Transverse colon (tissue), 4 donors: ENCODE measurements around the gene MPRIP. TPM values are rescaled to one million over a fixed set of nuclear protein-coding genes. Genes with fewer than 3 reads are reported as not detected.
"Not testable (repeated sequence)": the region's sequence is repeated elsewhere in the genome, so short reads cannot be mapped to it uniquely, and the experiment has no call there.

Source experiments
- DNase-seq: peaks from one replicate; pipeline ENCODE4 v3.0.0-alpha.2; 2019
- H3K27ac ChIP-seq, 4 donors: fragments of 200-600 bp; sonication (generic); 2 replicates each; pipeline ENCODE4 v1.5.1; 2016 to 2018; ENCODE audit warnings: inconsistent platforms in 4 of 4
- H3K27me3 ChIP-seq: fragments of 200-600 bp; sonication (generic); 2 replicates; pipeline ENCODE4 v1.5.1; 2017; ENCODE audit warnings: inconsistent platforms
- H3K36me3 ChIP-seq, 4 donors: fragments of 200-600 bp; sonication (generic); 2 replicates each; pipeline ENCODE4 v1.5.1; 2017 to 2019; ENCODE audit warnings: inconsistent platforms in 4 of 4
- H3K4me1 ChIP-seq, 4 donors: fragments of 200-600 bp; sonication (generic); 2 replicates each; pipeline ENCODE4 v1.5.1; 2017 to 2020; ENCODE audit warnings: inconsistent platforms in 4 of 4
- H3K4me3 ChIP-seq, 4 donors: fragments of 200-600 bp; sonication (generic); 1 replicate in 1 of 4; 2 replicates in 3 of 4; pipeline versions ENCODE4 v1.5.1 to v1.6.1; 2017 to 2019; ENCODE audit warnings: inconsistent platforms in 4 of 4
- H3K9me3 ChIP-seq, 2 donors: fragments of 200-600 bp; sonication (generic); 2 replicates each; pipeline ENCODE4 v1.5.1; 2017 to 2019; ENCODE audit warnings: inconsistent platforms in 2 of 2
- EP300 ChIP-seq: sonication (generic); formaldehyde crosslinking; IDR thresholded peaks from one replicate; pipeline ENCODE4 v1.6.1; 2017; ENCODE audit warnings: antibody characterized with exemption, low read depth
- POLR2A ChIP-seq: fragments of 450-650 bp; IDR thresholded peaks from one replicate; pipeline ENCODE4 v1.6.1; 2016; ENCODE audit warnings: antibody characterized with exemption, mild to moderate bottlenecking, moderate library complexity
- POLR2AphosphoS5 ChIP-seq, 3 donors: sonication (generic); formaldehyde crosslinking; IDR thresholded peaks; one replicate each; pipeline ENCODE4 v1.6.1; 2016; ENCODE audit warnings: antibody characterized with exemption in 3 of 3
- WGBS, 2 donors: methylation state at CpG; one replicate each; pipeline ENCODE4 v1.1.5; 2018; ENCODE audit warnings: low coverage in 1 of 2; 5-methylcytosine and 5-hydroxymethylcytosine counted together
- in situ Hi-C, 4 donors: fragments of 200-750 bp; cut with MboI; loops; one replicate each; pipeline versions ENCODE4 v1.15.0 to v1.15.1; 2017; ENCODE audit warnings: low sequenced_read_pairs in 3 of 4, low pct_ligation_motif_present in 1 of 4, low pct_unique_long_range_greater_than_20kb in 1 of 4
- intact Hi-C: fragments of 100-400 bp; cut with DNase I; formaldehyde crosslinking; loops from one replicate; pipeline ENCODE4 v1.15.1; 2023; ENCODE audit warnings: low total_unique reads
- total RNA-seq, 4 donors: library from RNA; depleted of rRNA; stranded (reverse); fragments of >200 nt; gene quantifications; one replicate each; pipeline ENCODE4 v1.1.0, GENCODE V29; 2016
- TF ChIP-seq, protein P1 (sequence below), 5 experiments: fragments of 200-600 bp in 3 of 5; fragments of 450-650 bp in 2 of 5; sonication (generic) in 3 of 5; IDR thresholded peaks; 1 replicate in 2 of 5; 2 replicates in 3 of 5; pipeline ENCODE4 v1.5.1; 2016 to 2017; ENCODE audit warnings: antibody characterized with exemption in 5 of 5, inconsistent platforms in 3 of 5, mild to moderate bottlenecking in 2 of 5, moderate library complexity in 1 of 5

The MPRIP gene, protein sequence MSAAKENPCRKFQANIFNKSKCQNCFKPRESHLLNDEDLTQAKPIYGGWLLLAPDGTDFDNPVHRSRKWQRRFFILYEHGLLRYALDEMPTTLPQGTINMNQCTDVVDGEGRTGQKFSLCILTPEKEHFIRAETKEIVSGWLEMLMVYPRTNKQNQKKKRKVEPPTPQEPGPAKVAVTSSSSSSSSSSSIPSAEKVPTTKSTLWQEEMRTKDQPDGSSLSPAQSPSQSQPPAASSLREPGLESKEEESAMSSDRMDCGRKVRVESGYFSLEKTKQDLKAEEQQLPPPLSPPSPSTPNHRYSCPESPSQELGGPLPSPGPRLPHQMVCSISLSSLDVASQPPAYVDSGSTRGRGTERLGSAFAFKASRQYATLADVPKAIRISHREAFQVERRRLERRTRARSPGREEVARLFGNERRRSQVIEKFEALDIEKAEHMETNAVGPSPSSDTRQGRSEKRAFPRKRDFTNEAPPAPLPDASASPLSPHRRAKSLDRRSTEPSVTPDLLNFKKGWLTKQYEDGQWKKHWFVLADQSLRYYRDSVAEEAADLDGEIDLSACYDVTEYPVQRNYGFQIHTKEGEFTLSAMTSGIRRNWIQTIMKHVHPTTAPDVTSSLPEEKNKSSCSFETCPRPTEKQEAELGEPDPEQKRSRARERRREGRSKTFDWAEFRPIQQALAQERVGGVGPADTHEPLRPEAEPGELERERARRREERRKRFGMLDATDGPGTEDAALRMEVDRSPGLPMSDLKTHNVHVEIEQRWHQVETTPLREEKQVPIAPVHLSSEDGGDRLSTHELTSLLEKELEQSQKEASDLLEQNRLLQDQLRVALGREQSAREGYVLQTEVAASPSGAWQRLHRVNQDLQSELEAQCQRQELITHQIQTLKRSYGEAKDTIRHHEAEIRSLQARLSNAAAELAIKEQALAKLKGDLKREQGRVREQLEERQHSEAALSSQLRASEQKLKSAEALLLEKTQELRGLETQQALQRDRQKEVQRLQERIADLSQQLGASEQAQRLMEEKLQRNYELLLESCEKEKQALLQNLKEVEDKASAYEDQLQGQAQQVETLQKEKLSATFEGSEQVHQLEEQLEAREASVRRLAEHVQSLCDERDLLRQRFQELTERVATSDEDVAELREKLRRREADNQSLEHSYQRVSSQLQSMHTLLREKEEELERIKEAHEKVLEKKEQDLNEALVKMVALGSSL (N-terminal part only)
- total RNA-seq, result 100 to 1,000 TPM; 124 to 368 (median 158) TPM

GRCh38 chr17:17042384-17042736 lies at the start of gene MPRIP:
Gene MPRIP (plus strand): TSS chr17:17042457. CDS start chr17:17042849, 392 bp downstream.
- H3K9me3 ChIP-seq, result no peaks in the 10 kb centered on the region
- H3K4me1 ChIP-seq, result peaks cover 13 to 48% (median 42%) of the 10 kb centered on the region in 4 donors

GRCh38 chr17:16994631-16995030 lies 47.6 kb upstream of the MPRIP start:
- in situ Hi-C loops (loop anchor here in 2 of 4 donors (10.0 to 25.0 kb wide), 3 partner anchors 60 to 457 kb away; partner anchors contain the start of gene NT5M (in 1 of the 2)), intact Hi-C loops (no loop called here)
- Histone ChIP-seq H3K4me1 (peaks cover 3 to 7% (median 4%) of the 10 kb centered on the region in 4 donors), H3K9me3 (no peaks in the 10 kb centered on the region), H3K36me3 (no peaks in the 10 kb centered on the region), H3K4me3 (no peak overlapping the region), H3K27me3 (no peaks in the 10 kb centered on the region), H3K27ac (no peak overlapping the region)
- 77 to 88% methylated on average over 2 of the region's 2 CpGs for WGBS, 2 donors
- no peak for DNase-seq
- no peak for TF ChIP-seq POLR2A
- no peak for TF ChIP-seq POLR2AphosphoS5 (IDR thresholded peaks at IDR 0.05)

More at GRCh38 chr17:17042384-17042736, at the start of gene MPRIP:
- Histone ChIP-seq H3K4me3 (peak within 1 kb of the TSS; percentile 29 to 84 (median 64)), H3K36me3 (no peaks in the 10 kb centered on the region), H3K27ac (peak within 1 kb of the TSS; percentile 85 to 90 (median 86)), H3K27me3 (no peaks in the 10 kb centered on the region)
- intact Hi-C loops (no loop called here), in situ Hi-C loops (no loop called here)
- 2% methylated on average over 31 of the region's 67 CpGs; no CpG with 5 or more reads in 1 of the 2 donors for WGBS, 2 donors
- TF ChIP-seq, protein P1, sequence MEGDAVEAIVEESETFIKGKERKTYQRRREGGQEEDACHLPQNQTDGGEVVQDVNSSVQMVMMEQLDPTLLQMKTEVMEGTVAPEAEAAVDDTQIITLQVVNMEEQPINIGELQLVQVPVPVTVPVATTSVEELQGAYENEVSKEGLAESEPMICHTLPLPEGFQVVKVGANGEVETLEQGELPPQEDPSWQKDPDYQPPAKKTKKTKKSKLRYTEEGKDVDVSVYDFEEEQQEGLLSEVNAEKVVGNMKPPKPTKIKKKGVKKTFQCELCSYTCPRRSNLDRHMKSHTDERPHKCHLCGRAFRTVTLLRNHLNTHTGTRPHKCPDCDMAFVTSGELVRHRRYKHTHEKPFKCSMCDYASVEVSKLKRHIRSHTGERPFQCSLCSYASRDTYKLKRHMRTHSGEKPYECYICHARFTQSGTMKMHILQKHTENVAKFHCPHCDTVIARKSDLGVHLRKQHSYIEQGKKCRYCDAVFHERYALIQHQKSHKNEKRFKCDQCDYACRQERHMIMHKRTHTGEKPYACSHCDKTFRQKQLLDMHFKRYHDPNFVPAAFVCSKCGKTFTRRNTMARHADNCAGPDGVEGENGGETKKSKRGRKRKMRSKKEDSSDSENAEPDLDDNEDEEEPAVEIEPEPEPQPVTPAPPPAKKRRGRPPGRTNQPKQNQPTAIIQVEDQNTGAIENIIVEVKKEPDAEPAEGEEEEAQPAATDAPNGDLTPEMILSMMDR (IDR thresholded peaks at IDR 0.05), result no peak
- peak in 2 of 3 donors; percentile 9 to 69 for TF ChIP-seq POLR2AphosphoS5 (IDR thresholded peaks at IDR 0.05)
- no peak for TF ChIP-seq EP300
- no peak for TF ChIP-seq POLR2A
- DNase-seq, result no peak

GRCh38 chr17:16995930-16996329 lies 46.3 kb upstream of the MPRIP start:
- in situ Hi-C loops (loop anchor here in 2 of 4 donors (10.0 to 25.0 kb wide), 3 partner anchors 59 to 459 kb away; partner anchors contain the start of gene NT5M (in 1 of the 2)), intact Hi-C loops (no loop called here)
- H3K4me1 ChIP-seq, result peaks cover 0 to 3% (median 0%) of the 10 kb centered on the region in 4 donors
- H3K27ac ChIP-seq, result no peak overlapping the region
- TF ChIP-seq POLR2AphosphoS5 (IDR thresholded peaks at IDR 0.05) (no peak), EP300 (no peak), POLR2A (no peak)
- TF ChIP-seq, protein P1 (IDR thresholded peaks at IDR 0.05), result no peak
- H3K4me3 ChIP-seq, result no peak overlapping the region
- no peaks in the 10 kb centered on the region for H3K36me3 ChIP-seq
- H3K27me3 ChIP-seq, result no peaks in the 10 kb centered on the region
- 90 to 92% methylated on average over 6 to 7 of the region's 7 CpGs for WGBS, 2 donors
- no peaks in the 10 kb centered on the region for H3K9me3 ChIP-seq
- DNase-seq, result no peak

GRCh38 chr17:16996726-16997125 lies 45.5 kb upstream of the MPRIP start:
- H3K27ac ChIP-seq, DNase-seq, H3K4me1 ChIP-seq, H3K9me3 ChIP-seq, intact Hi-C loops, H3K4me3 ChIP-seq, H3K36me3 ChIP-seq, H3K27me3 ChIP-seq: not testable (repeated sequence)
- WGBS, 2 donors, result 80 to 83% methylated on average over 1 to 11 of the region's 11 CpGs
- in situ Hi-C loops, result loop anchor here in 2 of 4 donors (10.0 to 25.0 kb wide), 3 partner anchors 58 to 459 kb away; partner anchors contain the start of gene NT5M (in 1 of the 2)
